ENCODE results near the gene STXBP5. TPM values are rescaled to one million over a fixed set of nuclear protein-coding genes. Genes with fewer than 3 reads are reported as not detected.

STXBP5 gene
- total RNA-seq, 1 donor from 2014 or later, result 22.3 TPM

- no peak for DNase-seq
- ChIA-PET POLR2A (interaction anchor here (1.7 kb wide), 1 partner anchor 11 kb away, joined by 6 read pairs; no protein-coding TSS in a partner anchor), CTCF (no interaction called here)
- no peak overlapping the region for H3K4me3 Mint-ChIP-seq
- H3K9me3 Mint-ChIP-seq, result no peaks in the 10 kb centered on the region
- ATAC-seq (ENCODE audit: low read depth), result no peak
- H3K27me3 Mint-ChIP-seq, result no peaks in the 10 kb centered on the region
- no peaks in the 10 kb centered on the region for H3K4me1 Mint-ChIP-seq
- peaks cover 3% of the 10 kb centered on the region for H3K36me3 Mint-ChIP-seq (ENCODE audit: low read depth)
- H3K27ac Mint-ChIP-seq, result no peak overlapping the region
- intact Hi-C loops (cut with micrococcal nuclease), result no loop called here
- TF ChIP-seq CTCF (IDR thresholded peaks at IDR 0.05), result no peak
Measured at GRCh38 chr6:147213772-147214171, 9.6 kb downstream of the STXBP5 start.

- TF ChIP-seq CTCF (IDR thresholded peaks at IDR 0.05), result no peak
- Mint-ChIP-seq H3K27ac (no peak overlapping the region), H3K27me3 (no peaks in the 10 kb centered on the region), H3K9me3 (no peaks in the 10 kb centered on the region), H3K36me3 (ENCODE audit: low read depth) (peaks cover 5% of the 10 kb centered on the region), H3K4me1 (peaks cover 2% of the 10 kb centered on the region), H3K4me3 (no peak overlapping the region)
- intact Hi-C loops (cut with micrococcal nuclease), result no loop called here
- POLR2A ChIA-PET, result interaction anchor here (1.7 kb wide), 1 partner anchor 12 kb away, joined by 6 read pairs; no protein-coding TSS in a partner anchor
- DNase-seq (no peak), ATAC-seq (ENCODE audit: low read depth) (no peak)
- CTCF ChIA-PET, result no interaction called here
Measured at GRCh38 chr6:147214248-147215227, 10.3 kb downstream of the STXBP5 start.

GRCh38 chr6:147216915-147217314, 12.7 kb downstream of the STXBP5 start:
- Mint-ChIP-seq H3K36me3 (ENCODE audit: low read depth) (peaks cover 5% of the 10 kb centered on the region), H3K4me3 (no peak overlapping the region), H3K27me3 (no peaks in the 10 kb centered on the region), H3K9me3 (no peaks in the 10 kb centered on the region), H3K27ac (no peak overlapping the region), H3K4me1 (peaks cover 6% of the 10 kb centered on the region)
- CTCF ChIA-PET, result no interaction called here
- no peak for TF ChIP-seq CTCF (IDR thresholded peaks at IDR 0.05)
- intact Hi-C loops (cut with micrococcal nuclease), result no loop called here
- ATAC-seq (ENCODE audit: low read depth) (no peak), DNase-seq (no peak)
- POLR2A ChIA-PET, result no interaction called here

GRCh38 chr6:147217840-147218404, 13.7 kb downstream of the STXBP5 start:
- ATAC-seq (ENCODE audit: low read depth) (no peak), DNase-seq (no peak)
- Mint-ChIP-seq H3K9me3 (no peaks in the 10 kb centered on the region), H3K36me3 (ENCODE audit: low read depth) (peaks cover 5% of the 10 kb centered on the region), H3K27me3 (no peaks in the 10 kb centered on the region), H3K4me1 (peaks cover 12% of the 10 kb centered on the region), H3K4me3 (no peak overlapping the region), H3K27ac (no peak overlapping the region)
- POLR2A ChIA-PET, result no interaction called here
- CTCF ChIA-PET, result no interaction called here
- TF ChIP-seq CTCF (IDR thresholded peaks at IDR 0.05), result no peak
- intact Hi-C loops (cut with micrococcal nuclease), result no loop called here

GRCh38 chr6:147218797-147219196, 14.6 kb downstream of the STXBP5 start:
- ATAC-seq (ENCODE audit: low read depth) (no peak), DNase-seq (no peak)
- no peaks in the 10 kb centered on the region for H3K27me3 Mint-ChIP-seq
- intact Hi-C loops (cut with micrococcal nuclease), result no loop called here
- H3K4me1 Mint-ChIP-seq, result peaks cover 12% of the 10 kb centered on the region
- ChIA-PET CTCF (no interaction called here), POLR2A (no interaction called here)
- TF ChIP-seq CTCF (IDR thresholded peaks at IDR 0.05), result no peak
- H3K36me3 Mint-ChIP-seq (ENCODE audit: low read depth), result peaks cover 7% of the 10 kb centered on the region
- no peak overlapping the region for H3K4me3 Mint-ChIP-seq
- H3K9me3 Mint-ChIP-seq, result no peaks in the 10 kb centered on the region
- no peak overlapping the region for H3K27ac Mint-ChIP-seq

Measured in activated B cell treated with CpG ODN at 0.5 μM for 24 hours (primary cell).